ENCODE data around the gene WDSUB1.

Gene WDSUB1

GRCh38 chr2:159224061-159224813 is 62.3 kb downstream of the WDSUB1 start:
- no peak for DNase-seq

- DNase-seq, result no peak
Measured at GRCh38 chr2:159219394-159219998, 67.0 kb downstream of the WDSUB1 start.

- DNase-seq, result no peak
Measured at GRCh38 chr2:159218389-159218788, 68.1 kb downstream of the WDSUB1 start.

GRCh38 chr2:159217676-159218075 is 68.8 kb downstream of the WDSUB1 start:
- DNase-seq, result no peak

GRCh38 chr2:159215116-159215515 is 71.4 kb downstream of the WDSUB1 start:
- DNase-seq, result no peak

GRCh38 chr2:159214325-159214865 is 72.1 kb downstream of the WDSUB1 start:
- no peak for DNase-seq

GRCh38 chr2:159213296-159213695 is 73.2 kb downstream of the WDSUB1 start:
- DNase-seq, result no peak

GRCh38 chr2:159211447-159212396 is 74.8 kb downstream of the WDSUB1 start:
- no peak for DNase-seq

GRCh38 chr2:159209341-159210306 is 76.9 kb downstream of the WDSUB1 start:
- DNase-seq, result no peak

- no peak for DNase-seq
Measured at GRCh38 chr2:159208438-159208837, 78.1 kb downstream of the WDSUB1 start.

GRCh38 chr2:159206736-159207380 is 79.6 kb downstream of the WDSUB1 start:
- DNase-seq, result no peak

GRCh38 chr2:159204381-159205144 is 81.9 kb downstream of the WDSUB1 start:
- DNase-seq, result no peak

- peak; percentile 72 for DNase-seq
Measured at GRCh38 chr2:159202568-159203071, 83.9 kb downstream of the WDSUB1 start.

GRCh38 chr2:159201360-159202063 is 85.0 kb downstream of the WDSUB1 start:
- DNase-seq, result no peak

- no peak for DNase-seq
Measured at GRCh38 chr2:159200498-159200897, 86.0 kb downstream of the WDSUB1 start.

- no peak for DNase-seq
Measured at GRCh38 chr2:159199761-159200465, 86.6 kb downstream of the WDSUB1 start.

GRCh38 chr2:159199236-159199635 is 87.3 kb downstream of the WDSUB1 start:
- no peak for DNase-seq

- DNase-seq, result no peak
Measured at GRCh38 chr2:159196393-159196925, 90.0 kb downstream of the WDSUB1 start.

GRCh38 chr2:159195697-159196096 is 90.8 kb downstream of the WDSUB1 start:
- DNase-seq, result no peak

All from T1000 (cell line).